Esophagus squamous epithelium (tissue), 4 donors: ENCODE measurements around the gene RGS7.

Experiments
- CTCF ChIP-seq, 6 experiments: fragments of 450-650 bp in 4 of 6; fragments of 200-600 bp in 2 of 6; sonication (generic) in 2 of 6; IDR thresholded peaks; one replicate each; pipeline ENCODE4 v1.5.1; 2016 to 2019; ENCODE audit warnings: antibody characterized with exemption in 6 of 6, mild to moderate bottlenecking in 4 of 6, moderate library complexity in 4 of 6
- POLR2A ChIP-seq, 4 donors: fragments of 450-650 bp; IDR thresholded peaks; one replicate each; pipeline ENCODE4 v1.6.1; 2017; ENCODE audit warnings: antibody characterized with exemption in 4 of 4, mild to moderate bottlenecking in 4 of 4, moderate library complexity in 3 of 4

- TF ChIP-seq CTCF (IDR thresholded peaks at IDR 0.05) = no peak
- TF ChIP-seq POLR2A (IDR thresholded peaks at IDR 0.05) = no peak
These were observed 25.5 kb downstream of the RGS7 start for GRCh38 chr1:241331328-241332036.
